ENCODE measurements around the gene RPGR. TPM values are rescaled to one million over a fixed set of nuclear protein-coding genes. Genes with fewer than 3 reads are reported as not detected.

Gene RPGR
- total RNA-seq, 4 donors from 2014 or later, result 12.6 to 43.0 (median 25.2) TPM

GRCh38 chrX:38268011-38268410, 59.3 kb downstream of the RPGR start:
- no peaks in the 10 kb centered on the region for H3K36me3 ChIP-seq
- TF ChIP-seq POLR2A (IDR thresholded peaks at IDR 0.05), result no peak
- no peak for TF ChIP-seq POLR2AphosphoS5 (IDR thresholded peaks at IDR 0.05)
- TF ChIP-seq EP300 (IDR thresholded peaks at IDR 0.05), result no peak
- TF ChIP-seq CTCF (IDR thresholded peaks at IDR 0.05), result no peak
- H3K4me1 ChIP-seq, result no peaks in the 10 kb centered on the region
- 85% methylated on average over 3 of the region's 3 CpGs for WGBS
- no peaks in the 10 kb centered on the region for H3K9me3 ChIP-seq
- no peak overlapping the region for H3K4me3 ChIP-seq
- H3K27ac ChIP-seq, result no peak overlapping the region
- no peaks in the 10 kb centered on the region for H3K27me3 ChIP-seq
- DNase-seq (ENCODE audit: low spot score in 2 of 2), result no peak

- TF ChIP-seq CTCF (IDR thresholded peaks at IDR 0.05) (no peak), POLR2AphosphoS5 (IDR thresholded peaks at IDR 0.05) (no peak), POLR2A (IDR thresholded peaks at IDR 0.05) (no peak), EP300 (IDR thresholded peaks at IDR 0.05) (no peak)
- WGBS, result 76% methylated on average over 9 of the region's 9 CpGs
- Histone ChIP-seq H3K4me1 (no peaks in the 10 kb centered on the region), H3K27ac (no peak overlapping the region), H3K27me3 (no peaks in the 10 kb centered on the region), H3K4me3 (no peak overlapping the region), H3K9me3 (no peaks in the 10 kb centered on the region), H3K36me3 (no peaks in the 10 kb centered on the region)
- DNase-seq (ENCODE audit: low spot score in 2 of 2), result no peak
Measured at GRCh38 chrX:38262715-38263620, 64.3 kb downstream of the RPGR start.

GRCh38 chrX:38260231-38260630, 67.1 kb downstream of the RPGR start:
- Histone ChIP-seq H3K4me1 (no peaks in the 10 kb centered on the region), H3K27ac (no peak overlapping the region), H3K9me3 (no peaks in the 10 kb centered on the region), H3K36me3 (no peaks in the 10 kb centered on the region), H3K27me3 (no peaks in the 10 kb centered on the region), H3K4me3 (no peak overlapping the region)
- DNase-seq (ENCODE audit: low spot score in 2 of 2), result no peak
- WGBS, result 33% methylated on average over 4 of the region's 4 CpGs
- TF ChIP-seq CTCF (IDR thresholded peaks at IDR 0.05), result no peak
- no peak for TF ChIP-seq POLR2A (IDR thresholded peaks at IDR 0.05)
- TF ChIP-seq POLR2AphosphoS5 (IDR thresholded peaks at IDR 0.05), result no peak

GRCh38 chrX:38256019-38256418, 71.3 kb downstream of the RPGR start:
- H3K27me3 ChIP-seq, result no peaks in the 10 kb centered on the region
- H3K36me3 ChIP-seq, result no peaks in the 10 kb centered on the region
- H3K9me3 ChIP-seq, result no peaks in the 10 kb centered on the region
- H3K27ac ChIP-seq, result no peak overlapping the region
- no peak for DNase-seq (ENCODE audit: low spot score in 2 of 2)
- H3K4me1 ChIP-seq, result no peaks in the 10 kb centered on the region
- no peak overlapping the region for H3K4me3 ChIP-seq
- WGBS, result 84% methylated on average over 20 of the region's 30 CpGs
- TF ChIP-seq POLR2AphosphoS5 (IDR thresholded peaks at IDR 0.05) (no peak), POLR2A (IDR thresholded peaks at IDR 0.05) (no peak), EP300 (IDR thresholded peaks at IDR 0.05) (no peak), CTCF (IDR thresholded peaks at IDR 0.05) (no peak)

- TF ChIP-seq POLR2A (IDR thresholded peaks at IDR 0.05), result no peak
- TF ChIP-seq POLR2AphosphoS5 (IDR thresholded peaks at IDR 0.05), result no peak
- no peak for TF ChIP-seq EP300 (IDR thresholded peaks at IDR 0.05)
- no peak for TF ChIP-seq CTCF (IDR thresholded peaks at IDR 0.05)
- H3K36me3 ChIP-seq, result no peaks in the 10 kb centered on the region
- H3K4me1 ChIP-seq, result no peaks in the 10 kb centered on the region
- no peak for DNase-seq (ENCODE audit: low spot score in 2 of 2)
- WGBS, result 43% methylated on average over 2 of the region's 2 CpGs
- no peaks in the 10 kb centered on the region for H3K9me3 ChIP-seq
- no peaks in the 10 kb centered on the region for H3K27me3 ChIP-seq
- no peak overlapping the region for H3K4me3 ChIP-seq
- H3K27ac ChIP-seq, result no peak overlapping the region
Measured at GRCh38 chrX:38249965-38250364, 77.3 kb downstream of the RPGR start.
